Calu3 (cell line): ENCODE data around the gene IFRD2. TPM values are rescaled to one million over a fixed set of nuclear protein-coding genes. Genes with fewer than 3 reads are reported as not detected.

ENCODE experiments used
- BruUV-seq: library from RNA; stranded (reverse); fragments of 400-500 nt; replicated peaks from 2 replicates; lab custom pipeline; 2021; lab: Mats Ljungman, UMichigan
- CTCF ChIA-PET: fragments of 300-600 bp; sonication (Branson Sonifier 250); formaldehyde crosslinking; loops from one replicate; lab custom pipeline; 2022; ENCODE audit warnings: antibody characterized with exemption; lab: Charles Lee
- DNase-seq: peaks from one replicate; pipeline ENCODE4 v3.0.0; 2022
- H3K27ac Mint-ChIP-seq: one replicate; pipeline ENCODE4 v1.8.0; 2022; ENCODE audit warnings: mixed read lengths; ENCODE audit not compliant: unreplicated experiment
- H3K27me3 Mint-ChIP-seq: one replicate; pipeline ENCODE4 v1.8.0; 2022; ENCODE audit warnings: mixed read lengths; ENCODE audit not compliant: unreplicated experiment
- H3K36me3 Mint-ChIP-seq: one replicate; pipeline ENCODE4 v1.8.0; 2022; ENCODE audit warnings: mild to moderate bottlenecking, moderate library complexity, mixed read lengths; ENCODE audit not compliant: insufficient read depth, unreplicated experiment
- H3K4me1 Mint-ChIP-seq: one replicate; pipeline ENCODE4 v1.8.0; 2022; ENCODE audit warnings: mild to moderate bottlenecking, low read depth, mixed read lengths; ENCODE audit not compliant: unreplicated experiment
- H3K4me3 Mint-ChIP-seq: one replicate; pipeline ENCODE4 v1.8.0; 2022; ENCODE audit warnings: mild to moderate bottlenecking, low read depth, moderate library complexity, mixed read lengths; ENCODE audit not compliant: unreplicated experiment
- H3K9me3 Mint-ChIP-seq: one replicate; pipeline ENCODE4 v1.8.0; 2022; ENCODE audit warnings: low read depth, mixed read lengths; ENCODE audit not compliant: unreplicated experiment
- CTCF ChIP-seq: fragments of 200-600 bp; IDR thresholded peaks from one replicate; pipeline ENCODE4 v1.8.0; 2022; ENCODE audit warnings: antibody characterized with exemption; ENCODE audit not compliant: unreplicated experiment
- intact Hi-C: fragments of 100-400 bp; cut with micrococcal nuclease; formaldehyde crosslinking; loops from one replicate; pipeline ENCODE4 v1.10.0; 2022; ENCODE audit not compliant: unreplicated experiment
- total RNA-seq: library from RNA; stranded (reverse); gene quantifications from 2 replicates; pipeline ENCODE4 v1.2.3, GENCODE V29; 2022

Gene IFRD2
- total RNA-seq, 1 experiment from 2014 or later = 121 TPM

- peaks cover 16% of the 10 kb centered on the region for H3K36me3 Mint-ChIP-seq
- TF ChIP-seq CTCF = no peak
- intact Hi-C loops = loop anchor here (10.0 kb wide), 1 partner anchor 45 kb away; the partner anchor contains the start of genes HYAL2 and TUSC2
- BruUV-seq = no TSS peak
- no peak overlapping the region for H3K4me3 Mint-ChIP-seq
- no peaks in the 10 kb centered on the region for H3K4me1 Mint-ChIP-seq
- CTCF ChIA-PET = interaction anchor here (1.1 kb wide), 1 partner anchor 58 kb away, joined by 3 read pairs; no protein-coding TSS in a partner anchor
- H3K27me3 Mint-ChIP-seq = no peaks in the 10 kb centered on the region
- DNase-seq = no peak
- no peak overlapping the region for H3K27ac Mint-ChIP-seq
- H3K9me3 Mint-ChIP-seq = no peaks in the 10 kb centered on the region
These were observed 12.8 kb downstream of the IFRD2 start for GRCh38 chr3:50279255-50280016.

GRCh38 chr3:50278880-50279224, 13.4 kb downstream of the IFRD2 start, which contains the start of gene LSMEM2:
LSMEM2 (plus strand) TSS chr3:50279087; CDS start chr3:50279114, 27 bp downstream.
- no TSS peak for BruUV-seq
- no peaks in the 10 kb centered on the region for H3K4me1 Mint-ChIP-seq
- TF ChIP-seq CTCF = no peak
- H3K36me3 Mint-ChIP-seq = peaks cover 14% of the 10 kb centered on the region
- no peaks in the 10 kb centered on the region for H3K27me3 Mint-ChIP-seq
- no peak for DNase-seq
- no peak within 1 kb of the TSS for H3K27ac Mint-ChIP-seq
- no peaks in the 10 kb centered on the region for H3K9me3 Mint-ChIP-seq
- CTCF ChIA-PET = interaction anchor here (1.1 kb wide), 1 partner anchor 58 kb away, joined by 3 read pairs; no protein-coding TSS in a partner anchor
- intact Hi-C loops = loop anchor here (10.0 kb wide), 1 partner anchor 46 kb away; the partner anchor contains the start of genes HYAL2 and TUSC2
- no peak within 1 kb of the TSS for H3K4me3 Mint-ChIP-seq

GRCh38 chr3:50278123-50278879, 13.9 kb downstream of the IFRD2 start:
- no peak overlapping the region for H3K4me3 Mint-ChIP-seq
- TF ChIP-seq CTCF = no peak
- no peaks in the 10 kb centered on the region for H3K9me3 Mint-ChIP-seq
- H3K27me3 Mint-ChIP-seq = no peaks in the 10 kb centered on the region
- H3K27ac Mint-ChIP-seq = no peak overlapping the region
- BruUV-seq = no TSS peak
- CTCF ChIA-PET = interaction anchor here (0.6 to 1.1 kb wide), 3 partner anchors 21 to 88 kb away, joined by 3 to 6 read pairs (median 3); partner anchors contain the start of genes HYAL3 and NAA80
- intact Hi-C loops = loop anchor here (10.0 kb wide), 1 partner anchor 46 kb away; the partner anchor contains the start of genes HYAL2 and TUSC2
- no peak for DNase-seq
- peaks cover 14% of the 10 kb centered on the region for H3K36me3 Mint-ChIP-seq
- no peaks in the 10 kb centered on the region for H3K4me1 Mint-ChIP-seq

GRCh38 chr3:50276762-50277101, 15.5 kb downstream of the IFRD2 start:
- DNase-seq = no peak
- CTCF ChIA-PET = interaction anchor here (0.6 kb wide), 1 partner anchor 33 kb away, joined by 4 read pairs; no protein-coding TSS in a partner anchor
- BruUV-seq = no TSS peak
- H3K36me3 Mint-ChIP-seq = peaks cover 16% of the 10 kb centered on the region
- H3K27me3 Mint-ChIP-seq = no peaks in the 10 kb centered on the region
- no peak for TF ChIP-seq CTCF
- H3K4me1 Mint-ChIP-seq = peaks cover 6% of the 10 kb centered on the region
- no peaks in the 10 kb centered on the region for H3K9me3 Mint-ChIP-seq
- intact Hi-C loops = loop anchor here (10.0 kb wide), 1 partner anchor 48 kb away; the partner anchor contains the start of genes HYAL2 and TUSC2
- no peak overlapping the region for H3K27ac Mint-ChIP-seq
- no peak overlapping the region for H3K4me3 Mint-ChIP-seq
